MG63 (cell line): ENCODE measurements around the gene TSPO. TPM values are rescaled to one million over a fixed set of nuclear protein-coding genes. Genes with fewer than 3 reads are reported as not detected.

ENCODE experiments used
- DNase-seq: peaks from one replicate; pipeline ENCODE4 v3.0.0-alpha.2; 2020
- H3K27me3 ChIP-seq: fragments of 250-450 bp; sonication (Bioruptor Pico); 2 replicates; pipeline ENCODE4 v1.5.1; 2020; ENCODE audit warnings: mild to moderate bottlenecking, moderate library complexity
- H3K36me3 ChIP-seq: fragments of 250-450 bp; sonication (Bioruptor Pico); 2 replicates; pipeline ENCODE4 v1.5.1; 2020; ENCODE audit warnings: mild to moderate bottlenecking, moderate library complexity
- H3K4me3 ChIP-seq: fragments of 250-450 bp; sonication (Bioruptor Pico); 2 replicates; pipeline ENCODE4 v1.5.1; 2020; ENCODE audit warnings: mild to moderate bottlenecking, moderate library complexity
- H3K9me3 ChIP-seq: fragments of 250-450 bp; sonication (Bioruptor Pico); 2 replicates; pipeline ENCODE4 v1.5.1; 2020; ENCODE audit warnings: mild to moderate bottlenecking, moderate library complexity
- total RNA-seq: library from RNA; depleted of rRNA; stranded (reverse); fragments of >200 nt; shearing (Covaris generic); gene quantifications from 2 replicates; pipeline ENCODE4 v1.2.3, GENCODE V29; 2014; ENCODE audit warnings: low replicate concordance

The TSPO gene
- total RNA-seq, 1 experiment from 2014 or later, result 558 TPM

GRCh38 chr22:43200555-43200954, 49.2 kb downstream of the TSPO start:
- Histone ChIP-seq H3K4me3 (no peak overlapping the region), H3K9me3 (no peaks in the 10 kb centered on the region), H3K27me3 (no peaks in the 10 kb centered on the region), H3K36me3 (no peaks in the 10 kb centered on the region)
- DNase-seq, result no peak

GRCh38 chr22:43201486-43202219, 50.3 kb downstream of the TSPO start:
- H3K27me3 ChIP-seq, result no peaks in the 10 kb centered on the region
- H3K4me3 ChIP-seq, result no peak overlapping the region
- H3K9me3 ChIP-seq, result no peaks in the 10 kb centered on the region
- no peak for DNase-seq
- no peaks in the 10 kb centered on the region for H3K36me3 ChIP-seq

DNA sequence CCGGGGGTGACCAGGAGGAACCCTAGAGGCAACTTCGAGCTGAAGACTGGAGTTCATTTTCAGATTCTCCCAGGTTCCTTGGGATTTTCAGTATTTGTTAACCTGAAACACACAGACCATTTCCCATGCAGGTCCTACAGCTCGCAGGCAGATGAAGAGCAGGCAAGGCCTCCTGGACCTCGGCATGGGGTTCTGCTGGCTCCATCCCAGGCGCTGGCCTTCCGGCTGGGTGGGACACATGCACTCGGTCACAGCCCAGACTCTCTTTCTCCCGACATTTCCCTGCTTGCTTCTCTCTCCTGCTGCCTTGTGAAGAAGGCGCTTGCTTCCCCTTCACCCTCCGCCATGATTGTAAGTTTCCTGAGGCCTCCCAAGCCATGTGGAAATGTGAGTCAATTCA, 51.0 kb downstream of the TSPO start:
- Histone ChIP-seq H3K9me3 (no peaks in the 10 kb centered on the region), H3K36me3 (no peaks in the 10 kb centered on the region), H3K27me3 (no peaks in the 10 kb centered on the region), H3K4me3 (no peak overlapping the region)
- DNase-seq, result no peak

- Histone ChIP-seq H3K36me3 (no peaks in the 10 kb centered on the region), H3K9me3 (no peaks in the 10 kb centered on the region), H3K27me3 (no peaks in the 10 kb centered on the region), H3K4me3 (no peak overlapping the region)
- no peak for DNase-seq
Observed at GRCh38 chr22:43202756-43203410, 51.5 kb downstream of the TSPO start.

DNA sequence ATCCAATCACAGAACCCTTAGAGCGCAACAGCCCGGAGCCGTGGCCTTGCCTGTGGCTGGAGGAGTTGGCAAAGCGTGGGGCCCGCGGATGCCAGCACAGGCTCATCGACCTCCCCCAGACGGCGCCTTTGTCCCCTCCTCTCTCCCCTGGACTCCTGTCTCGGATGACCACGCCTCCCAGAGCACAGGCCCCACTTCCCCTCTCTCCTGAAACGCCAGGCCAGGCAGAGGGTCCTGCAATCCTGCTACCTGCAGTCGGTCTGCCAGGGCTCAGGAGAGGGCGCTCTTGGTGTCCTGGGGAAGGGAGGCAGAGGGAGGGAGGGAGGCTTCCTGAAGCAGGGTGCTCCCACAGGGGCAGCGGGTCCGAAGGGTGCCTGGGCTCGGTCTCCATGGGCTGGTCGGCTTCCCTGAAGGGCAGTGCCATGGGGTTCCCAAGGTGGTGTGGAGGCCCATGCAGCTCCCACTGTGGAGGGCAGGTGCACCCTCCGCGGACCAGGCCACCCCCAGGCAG, 52.2 kb downstream of the TSPO start:
- Histone ChIP-seq H3K36me3 (no peaks in the 10 kb centered on the region), H3K27me3 (no peaks in the 10 kb centered on the region), H3K4me3 (no peak overlapping the region), H3K9me3 (no peaks in the 10 kb centered on the region)
- no peak for DNase-seq

DNA sequence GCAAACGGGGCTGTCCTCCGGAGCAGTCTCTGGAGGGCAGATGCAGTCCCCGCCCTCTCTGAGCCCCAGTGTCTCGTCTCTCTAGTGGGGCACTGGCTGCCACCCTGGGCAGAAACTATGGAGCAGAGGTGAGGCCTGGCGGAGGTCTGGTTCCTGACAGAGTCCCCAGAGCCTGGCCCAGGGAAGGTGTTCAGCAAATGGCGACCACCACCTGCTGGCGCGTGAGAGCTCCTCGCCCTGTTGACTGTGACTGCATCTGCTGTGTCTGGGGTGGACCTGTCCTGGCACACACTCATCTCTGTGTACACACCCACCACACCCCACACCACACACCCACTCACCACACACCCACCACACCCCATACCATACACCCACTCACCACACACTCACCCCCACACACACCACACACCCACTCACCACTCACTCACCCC, 53.9 kb downstream of the TSPO start:
- Histone ChIP-seq H3K9me3 (no peaks in the 10 kb centered on the region), H3K4me3 (no peak overlapping the region), H3K36me3 (no peaks in the 10 kb centered on the region), H3K27me3 (no peaks in the 10 kb centered on the region)
- DNase-seq, result no peak

GRCh38 chr22:43205748-43206508, 54.6 kb downstream of the TSPO start:
- H3K27me3 ChIP-seq, result no peaks in the 10 kb centered on the region
- no peaks in the 10 kb centered on the region for H3K36me3 ChIP-seq
- no peaks in the 10 kb centered on the region for H3K9me3 ChIP-seq
- DNase-seq, result no peak
- H3K4me3 ChIP-seq, result no peak overlapping the region

- H3K4me3 ChIP-seq, result no peak overlapping the region
- DNase-seq, result no peak
Observed at GRCh38 chr22:43206509-43207161, 55.3 kb downstream of the TSPO start.

DNA sequence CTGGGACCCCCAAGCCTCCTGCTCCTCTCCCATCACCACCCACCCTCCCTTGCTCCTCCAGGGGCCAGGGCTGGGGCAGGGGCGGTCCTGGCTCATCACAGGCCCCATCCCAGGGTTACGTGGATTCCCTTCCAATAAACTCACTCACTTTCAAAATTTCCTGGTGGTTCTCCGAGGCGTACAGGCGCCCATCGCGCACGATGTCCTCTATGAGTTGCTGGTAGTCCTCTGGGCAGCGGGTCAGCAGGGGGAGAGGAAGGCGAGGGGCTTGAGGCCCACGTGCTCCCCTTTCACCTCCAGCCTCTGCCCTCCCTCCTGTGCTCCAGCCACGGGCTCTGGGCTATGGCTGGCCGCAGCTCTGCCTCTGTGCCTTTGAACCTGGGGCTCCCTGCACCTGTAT, 56.0 kb downstream of the TSPO start:
- Histone ChIP-seq H3K27me3 (no peaks in the 10 kb centered on the region), H3K9me3 (no peaks in the 10 kb centered on the region), H3K36me3 (no peaks in the 10 kb centered on the region), H3K4me3 (no peak overlapping the region)
- DNase-seq, result no peak

More at GRCh38 chr22:43206509-43207161, 55.3 kb downstream of the TSPO start:
- Histone ChIP-seq H3K9me3 (no peaks in the 10 kb centered on the region), H3K27me3 (no peaks in the 10 kb centered on the region), H3K36me3 (no peaks in the 10 kb centered on the region)

- no peaks in the 10 kb centered on the region for H3K9me3 ChIP-seq
- DNase-seq, result no peak
- H3K27me3 ChIP-seq, result no peaks in the 10 kb centered on the region
- H3K4me3 ChIP-seq, result no peak overlapping the region
- H3K36me3 ChIP-seq, result no peaks in the 10 kb centered on the region
Observed at GRCh38 chr22:43207849-43208702, 56.7 kb downstream of the TSPO start.

GRCh38 chr22:43208703-43209522, 57.6 kb downstream of the TSPO start:
- Histone ChIP-seq H3K27me3 (no peaks in the 10 kb centered on the region), H3K9me3 (no peaks in the 10 kb centered on the region), H3K4me3 (no peak overlapping the region), H3K36me3 (no peaks in the 10 kb centered on the region)
- DNase-seq, result no peak

DNA sequence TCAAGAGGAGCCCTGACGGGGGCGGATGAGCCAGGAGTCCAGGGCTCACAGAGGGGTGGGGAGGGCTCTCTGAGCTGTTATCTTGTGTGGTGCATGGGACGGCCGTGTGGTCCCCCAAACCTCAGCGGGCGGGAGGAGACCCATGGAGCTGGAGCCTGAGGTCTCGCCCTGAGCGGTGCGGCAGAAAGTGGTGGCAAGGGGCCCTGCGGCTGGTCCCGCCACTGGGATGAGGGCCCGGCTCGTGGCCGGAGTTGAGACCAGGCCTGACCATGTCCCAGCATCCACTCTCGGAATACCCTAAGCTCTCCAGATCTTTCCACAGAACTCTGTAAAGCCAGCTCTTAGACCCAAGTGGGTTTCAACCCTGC, 58.1 kb downstream of the TSPO start:
- H3K36me3 ChIP-seq, result no peaks in the 10 kb centered on the region
- no peaks in the 10 kb centered on the region for H3K9me3 ChIP-seq
- H3K4me3 ChIP-seq, result no peak overlapping the region
- no peak for DNase-seq
- no peaks in the 10 kb centered on the region for H3K27me3 ChIP-seq

DNA sequence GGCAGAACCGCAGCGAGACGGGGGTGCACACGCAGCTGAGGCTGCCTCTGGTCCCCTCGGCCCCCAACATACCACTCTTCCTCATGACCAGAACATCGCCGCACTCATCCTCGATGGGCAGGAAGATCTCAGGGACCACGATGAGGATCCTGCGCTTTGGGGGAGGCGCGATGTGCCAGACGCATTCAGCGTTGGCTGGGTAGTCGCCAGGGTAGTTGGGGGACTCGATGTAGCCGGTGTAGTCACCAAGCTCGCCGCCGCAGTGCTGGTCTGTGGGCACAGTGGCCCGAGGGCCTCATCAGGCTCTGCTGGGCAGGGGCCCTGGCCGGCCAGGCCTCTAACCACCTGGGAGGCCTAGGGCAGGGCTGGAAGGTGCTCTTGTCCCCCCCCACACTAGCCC, 58.6 kb downstream of the TSPO start:
- DNase-seq, result no peak
- Histone ChIP-seq H3K9me3 (no peaks in the 10 kb centered on the region), H3K36me3 (no peaks in the 10 kb centered on the region), H3K4me3 (no peak overlapping the region), H3K27me3 (no peaks in the 10 kb centered on the region)

DNA sequence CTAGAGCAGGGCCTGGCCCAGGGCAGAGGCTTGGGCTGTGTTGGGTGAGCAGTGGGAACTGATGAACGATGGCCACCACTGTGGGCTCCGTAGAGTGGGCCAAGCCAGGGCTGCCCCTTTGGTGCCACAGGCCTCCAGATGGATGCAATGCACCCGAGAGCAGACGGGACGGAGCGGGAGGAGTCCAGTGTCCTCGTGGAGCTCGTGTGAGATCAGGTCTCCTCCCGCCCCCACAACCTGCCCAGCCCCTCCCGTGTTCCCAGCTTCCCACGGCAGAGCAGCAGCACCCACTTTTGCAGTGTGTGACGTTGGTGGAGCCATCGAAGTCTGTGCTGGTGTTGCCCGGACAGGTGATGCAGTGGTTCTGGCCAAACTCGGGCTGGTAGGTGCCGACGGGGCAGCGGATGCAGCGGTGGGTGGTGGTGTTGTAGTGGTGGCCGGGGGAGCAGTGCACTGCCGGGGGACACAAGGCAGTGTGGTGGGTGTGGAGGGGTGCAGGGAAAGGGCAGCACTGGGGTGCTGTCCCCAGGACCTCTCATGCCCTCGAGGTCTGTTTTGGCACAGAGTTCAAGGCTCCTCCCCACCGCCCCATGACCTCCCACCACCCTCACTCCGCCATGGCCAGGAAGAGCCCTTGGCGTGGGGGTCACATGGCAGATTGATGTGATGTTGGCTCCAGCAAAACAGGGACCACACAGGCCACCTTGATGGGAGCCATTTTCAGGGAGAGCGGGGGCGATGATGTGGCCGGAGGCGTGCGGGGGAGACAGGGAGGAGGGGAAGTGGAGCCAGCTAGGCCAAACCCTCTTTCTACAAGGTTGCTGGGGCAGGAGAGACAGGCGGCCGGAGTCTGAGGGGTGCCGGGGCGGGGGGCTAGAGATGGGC, 59.5 kb downstream of the TSPO start:
- Histone ChIP-seq H3K4me3 (no peak overlapping the region), H3K27me3 (no peaks in the 10 kb centered on the region), H3K9me3 (no peaks in the 10 kb centered on the region), H3K36me3 (no peaks in the 10 kb centered on the region)
- DNase-seq, result no peak
